Measurements from ENCODE around the gene CGNL1.

CGNL1 gene

DNA sequence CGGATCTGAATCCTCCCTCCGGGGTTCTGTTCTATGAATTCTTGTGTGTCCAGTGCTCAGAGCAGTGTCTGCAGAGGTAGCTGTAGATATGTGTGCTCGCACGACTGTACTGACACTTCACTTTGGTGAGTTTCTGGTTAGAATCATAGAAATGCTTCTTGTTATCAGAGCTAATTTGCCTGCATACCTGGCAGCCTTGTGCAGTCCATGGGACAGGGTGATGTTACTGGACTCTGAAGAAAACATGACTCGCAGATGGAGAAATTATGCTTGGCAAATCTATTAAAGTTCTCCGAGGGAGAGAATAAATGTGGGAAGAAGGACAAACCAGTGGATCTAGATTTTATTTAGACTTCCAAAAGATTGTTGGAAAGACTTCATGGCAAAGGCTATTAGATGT is 12.2 kb downstream of the CGNL1 start:
- H3K4me3 ChIP-seq (ENCODE audit: low read depth, low read length) = no peak overlapping the region
- DNase-seq (ENCODE audit: low read depth) = no peak
- TF ChIP-seq, protein P1, sequence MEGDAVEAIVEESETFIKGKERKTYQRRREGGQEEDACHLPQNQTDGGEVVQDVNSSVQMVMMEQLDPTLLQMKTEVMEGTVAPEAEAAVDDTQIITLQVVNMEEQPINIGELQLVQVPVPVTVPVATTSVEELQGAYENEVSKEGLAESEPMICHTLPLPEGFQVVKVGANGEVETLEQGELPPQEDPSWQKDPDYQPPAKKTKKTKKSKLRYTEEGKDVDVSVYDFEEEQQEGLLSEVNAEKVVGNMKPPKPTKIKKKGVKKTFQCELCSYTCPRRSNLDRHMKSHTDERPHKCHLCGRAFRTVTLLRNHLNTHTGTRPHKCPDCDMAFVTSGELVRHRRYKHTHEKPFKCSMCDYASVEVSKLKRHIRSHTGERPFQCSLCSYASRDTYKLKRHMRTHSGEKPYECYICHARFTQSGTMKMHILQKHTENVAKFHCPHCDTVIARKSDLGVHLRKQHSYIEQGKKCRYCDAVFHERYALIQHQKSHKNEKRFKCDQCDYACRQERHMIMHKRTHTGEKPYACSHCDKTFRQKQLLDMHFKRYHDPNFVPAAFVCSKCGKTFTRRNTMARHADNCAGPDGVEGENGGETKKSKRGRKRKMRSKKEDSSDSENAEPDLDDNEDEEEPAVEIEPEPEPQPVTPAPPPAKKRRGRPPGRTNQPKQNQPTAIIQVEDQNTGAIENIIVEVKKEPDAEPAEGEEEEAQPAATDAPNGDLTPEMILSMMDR (IDR thresholded peaks at IDR 0.05; ENCODE audit: control insufficient read depth, extremely low read depth, insufficient read depth) = no peak

DNA sequence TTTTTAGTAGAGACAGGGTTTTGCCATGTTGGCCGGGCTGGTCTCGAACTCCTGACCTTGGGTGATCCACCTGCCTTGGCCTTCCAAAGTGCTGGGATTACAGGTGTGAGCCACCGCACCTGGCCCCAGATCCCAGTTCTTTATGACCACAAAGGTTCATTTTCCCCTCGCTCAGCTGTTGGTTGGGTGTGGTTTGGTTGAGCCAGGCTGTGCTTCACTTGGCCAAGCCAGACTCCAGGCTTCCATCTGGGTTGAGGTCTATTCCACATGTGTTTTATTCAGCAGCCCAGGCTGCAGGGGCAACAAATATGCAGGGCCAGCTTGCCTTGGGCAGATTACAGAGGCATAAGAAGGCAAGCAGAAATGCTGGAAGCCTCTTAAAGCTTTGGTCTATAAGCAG is 13.7 kb downstream of the CGNL1 start:
- no peak for DNase-seq (ENCODE audit: low read depth)
- H3K4me3 ChIP-seq (ENCODE audit: low read depth, low read length) = no peak overlapping the region
- TF ChIP-seq, protein P1 (IDR thresholded peaks at IDR 0.05; ENCODE audit: control insufficient read depth, extremely low read depth, insufficient read depth) = no peak

DNA sequence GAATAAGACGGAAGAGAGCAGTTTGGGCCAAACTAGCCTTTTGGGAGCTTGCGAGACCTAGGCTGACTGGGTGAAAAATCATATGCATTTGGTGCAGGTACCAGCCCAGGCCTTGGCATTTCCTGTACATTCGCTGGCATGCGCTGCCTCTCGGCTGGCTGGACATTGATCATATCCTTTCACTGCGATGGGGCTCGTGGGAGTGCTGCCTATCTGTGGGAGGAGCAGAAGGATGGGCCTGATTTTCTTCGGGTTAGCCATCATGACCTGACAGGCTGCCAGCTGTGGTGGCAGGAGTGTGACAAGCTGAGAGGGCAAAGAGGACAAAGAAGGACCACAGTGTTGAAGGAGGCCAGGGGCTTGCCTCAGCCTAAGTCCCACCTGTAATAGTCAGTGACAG is 14.3 kb downstream of the CGNL1 start:
- no peak for DNase-seq (ENCODE audit: low read depth)
- H3K4me3 ChIP-seq (ENCODE audit: low read depth, low read length) = no peak overlapping the region

DNA sequence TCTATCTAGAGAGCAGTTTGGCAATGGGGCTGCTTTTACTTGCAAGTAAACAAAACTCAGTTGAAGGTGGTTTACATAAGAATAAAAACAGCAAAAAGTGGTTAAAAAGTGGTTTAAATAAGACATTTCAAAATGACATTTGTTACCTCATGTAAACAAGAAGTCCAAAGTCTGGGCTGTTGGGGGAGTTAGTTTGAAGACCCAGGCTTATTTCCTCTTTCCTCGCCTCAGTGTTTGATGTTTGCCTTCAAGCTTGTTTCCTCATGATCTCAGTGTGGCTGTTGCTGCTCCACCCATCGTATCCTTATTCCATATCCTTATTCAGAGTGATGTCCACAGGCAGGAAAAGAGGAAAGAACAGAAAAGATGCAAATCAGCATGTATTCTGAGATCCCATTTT is 15.2 kb downstream of the CGNL1 start:
- DNase-seq (ENCODE audit: low read depth) = no peak
- TF ChIP-seq, protein P1 (IDR thresholded peaks at IDR 0.05; ENCODE audit: control insufficient read depth, extremely low read depth, insufficient read depth) = no peak
- no peak overlapping the region for H3K4me3 ChIP-seq (ENCODE audit: low read depth, low read length)

More for the DNA sequence above, 14.3 kb downstream of the CGNL1 start:
- TF ChIP-seq, protein P1 (IDR thresholded peaks at IDR 0.05; ENCODE audit: control insufficient read depth, extremely low read depth, insufficient read depth) = no peak

DNA sequence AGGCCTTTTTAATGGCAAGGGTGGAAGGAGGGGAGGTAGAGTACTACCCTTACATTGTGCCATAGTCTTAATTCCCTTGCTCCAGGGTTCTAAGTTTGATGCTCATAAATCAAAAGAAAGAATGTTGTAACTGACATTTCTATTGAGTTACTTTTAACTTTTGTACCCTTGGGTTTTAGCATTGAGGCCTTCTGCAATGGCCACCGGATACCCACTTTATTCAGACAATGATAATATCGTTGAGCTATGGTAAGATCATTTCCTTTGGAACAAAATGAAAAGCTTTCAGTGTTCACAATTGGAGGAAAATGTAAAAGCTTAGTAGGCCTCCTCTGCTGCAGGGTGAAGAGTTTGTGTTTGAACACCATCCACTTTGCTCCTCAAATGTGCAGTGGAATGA is 16.8 kb downstream of the CGNL1 start:
- no peak for DNase-seq (ENCODE audit: low read depth)
- TF ChIP-seq, protein P1 (IDR thresholded peaks at IDR 0.05; ENCODE audit: control insufficient read depth, extremely low read depth, insufficient read depth) = no peak
- H3K4me3 ChIP-seq (ENCODE audit: low read depth, low read length) = no peak overlapping the region

DNA sequence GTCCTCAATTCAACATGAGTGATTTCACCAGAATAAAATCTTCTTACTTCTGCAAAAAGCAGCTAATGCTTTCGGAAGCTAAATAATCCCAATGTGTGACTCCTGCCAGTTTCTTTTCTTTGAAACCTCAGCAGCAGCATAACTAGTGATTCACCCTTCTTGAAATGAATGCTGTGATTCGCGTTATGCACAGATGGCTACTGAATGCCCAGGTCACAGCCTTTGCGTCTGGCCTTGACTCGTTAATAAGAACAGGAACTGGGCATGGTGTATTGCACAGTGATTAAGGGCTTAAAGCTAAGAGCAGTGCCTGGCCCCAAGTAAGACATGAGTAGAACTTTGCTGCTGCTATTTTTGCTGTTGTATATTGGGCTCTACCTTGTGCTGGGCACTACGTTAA is 19.0 kb downstream of the CGNL1 start:
- no peak for DNase-seq (ENCODE audit: low read depth)
- TF ChIP-seq, protein P1 (IDR thresholded peaks at IDR 0.05; ENCODE audit: control insufficient read depth, extremely low read depth, insufficient read depth) = no peak
- H3K4me3 ChIP-seq (ENCODE audit: low read depth, low read length) = no peak overlapping the region

DNA sequence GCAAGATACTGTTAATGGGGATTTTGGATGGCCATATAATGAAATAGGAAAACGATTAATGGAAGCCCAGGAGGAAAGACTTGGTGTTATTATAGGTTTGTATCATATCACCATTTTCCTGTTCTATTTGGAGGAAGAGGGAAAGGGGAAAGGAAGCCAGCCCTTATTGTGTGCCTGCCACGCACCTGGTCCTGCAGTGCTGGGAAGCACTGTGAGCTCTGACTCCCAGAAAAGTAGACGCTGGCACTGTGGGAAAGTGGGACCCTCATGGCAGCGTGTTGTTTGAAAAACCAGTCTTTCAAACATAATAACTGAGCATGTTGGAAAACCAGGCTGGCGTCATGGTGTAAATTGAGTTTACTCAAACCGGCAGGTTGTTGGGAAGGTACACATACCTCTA is 22.0 kb downstream of the CGNL1 start:
- TF ChIP-seq, protein P1 (IDR thresholded peaks at IDR 0.05; ENCODE audit: control insufficient read depth, extremely low read depth, insufficient read depth) = no peak
- DNase-seq (ENCODE audit: low read depth) = no peak
- H3K4me3 ChIP-seq (ENCODE audit: low read depth, low read length) = no peak overlapping the region
